HuH-7.5 (cell line): ENCODE results near the gene FOSL2.

Experiments used
- DNase-seq: peaks from one replicate; pipeline ENCODE4 v3.0.0; 2011; ENCODE audit warnings: low spot score

Gene FOSL2

GRCh38 chr2:28392297-28393113, at the start of gene FOSL2:
Gene FOSL2, plus strand, starts transcription at chr2:28392858. Its CDS starts 863 bp downstream, at chr2:28393721.
- peak; percentile 95 for DNase-seq

DNA sequence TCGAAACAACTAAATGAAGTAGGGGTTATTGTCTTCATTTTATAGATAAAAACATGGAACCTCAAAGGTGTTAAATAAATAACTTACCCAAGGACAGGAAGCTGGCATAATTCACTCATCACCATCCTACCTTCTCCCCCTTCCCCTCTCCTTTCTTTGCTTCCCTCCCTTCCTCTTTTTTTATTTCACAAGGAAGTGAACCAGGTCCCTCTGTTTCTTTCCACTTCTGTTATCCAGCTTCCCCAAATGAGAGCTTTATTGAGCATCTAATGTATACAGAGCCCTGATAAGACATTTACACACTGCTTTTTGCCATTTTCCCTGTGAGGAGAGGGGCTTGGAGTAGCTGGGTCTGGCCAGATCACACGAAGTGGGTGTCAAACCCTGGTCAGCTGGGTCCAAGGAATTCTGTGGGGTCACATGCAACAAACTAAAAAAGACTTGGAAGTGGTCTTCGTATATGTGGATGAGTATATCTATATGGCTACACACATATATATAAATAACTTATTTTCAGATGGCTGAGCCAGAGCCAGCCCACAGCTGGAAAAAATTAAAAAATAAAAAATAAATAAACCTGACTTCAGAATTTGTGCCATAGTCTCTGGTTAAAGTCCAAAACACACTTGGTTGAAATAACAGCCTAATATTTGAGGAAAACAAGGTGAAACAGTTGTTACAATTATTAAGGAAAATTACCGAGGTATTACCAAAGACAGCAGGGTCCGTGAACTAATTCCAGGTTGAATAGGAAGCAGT, 49.3 kb upstream of the FOSL2 start:
- DNase-seq: no peak

GRCh38 chr2:28343971-28344715, 48.5 kb upstream of the FOSL2 start:
- no peak for DNase-seq

GRCh38 chr2:28344756-28345373, 47.8 kb upstream of the FOSL2 start:
- no peak for DNase-seq

DNA sequence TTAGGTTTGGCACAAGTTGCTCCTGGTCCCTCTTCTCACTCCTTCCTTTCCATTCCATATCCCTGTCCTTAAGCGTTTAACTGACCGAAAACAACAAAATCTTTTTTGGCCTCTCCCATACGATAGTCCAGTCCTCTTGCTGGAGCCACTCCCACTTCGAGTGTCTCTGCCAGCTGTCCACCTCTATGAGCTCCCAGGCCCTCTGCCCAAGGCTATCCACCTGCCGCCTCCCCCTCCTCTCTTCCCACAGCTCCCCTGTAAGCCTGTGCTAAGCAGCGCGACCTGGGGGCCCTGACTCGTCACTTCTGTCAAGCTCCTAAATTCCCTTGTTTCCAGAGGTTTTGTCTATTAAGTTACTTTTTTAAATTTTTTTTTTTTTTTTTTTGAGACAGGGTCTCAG, 47.0 kb upstream of the FOSL2 start:
- DNase-seq: no peak

GRCh38 chr2:28346587-28346986, 46.1 kb upstream of the FOSL2 start:
- DNase-seq: no peak

DNA sequence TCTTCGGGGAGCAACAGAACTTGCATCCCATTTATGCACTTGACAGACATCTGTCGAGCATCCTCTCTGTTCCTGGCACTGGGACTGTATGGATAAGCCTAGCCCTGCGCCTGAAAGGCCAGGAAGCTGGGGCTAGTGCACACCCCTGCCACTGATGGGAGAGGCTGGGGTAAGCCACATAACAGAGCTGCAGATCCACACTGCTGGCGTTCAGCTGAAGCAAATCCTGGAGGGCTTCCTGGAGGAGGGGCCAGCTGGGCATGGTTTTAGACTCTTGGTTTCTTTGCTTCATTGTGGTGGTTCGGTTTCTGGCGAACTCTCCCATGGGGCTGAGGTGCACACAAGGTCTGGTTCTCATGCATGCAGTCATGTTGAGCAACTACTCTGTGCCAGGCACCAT, 45.5 kb upstream of the FOSL2 start:
- DNase-seq: no peak

GRCh38 chr2:28347596-28347995, 45.1 kb upstream of the FOSL2 start:
- DNase-seq: no peak

DNA sequence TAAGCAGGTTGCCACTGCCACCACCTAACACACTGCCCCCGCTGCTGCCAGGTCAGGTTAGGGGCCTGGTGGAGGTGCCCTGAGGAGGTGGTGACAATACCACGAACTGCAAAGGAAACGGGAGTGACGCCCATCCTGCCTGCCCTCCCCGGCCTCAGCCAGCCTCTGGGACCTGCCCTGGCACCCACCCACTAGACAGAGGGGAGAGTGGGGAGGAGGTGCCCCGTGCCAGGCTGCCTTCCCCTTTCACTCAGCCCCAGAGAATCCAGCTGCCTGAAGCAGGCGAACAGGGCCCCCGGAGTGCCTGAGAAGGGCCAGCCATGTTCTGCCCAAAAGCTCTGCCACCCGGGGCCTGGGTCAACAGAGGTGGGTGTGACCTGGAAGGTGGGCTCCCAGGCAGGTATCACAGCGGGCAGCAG, 44.5 kb upstream of the FOSL2 start:
- DNase-seq: no peak

- no peak for DNase-seq
These were observed 43.7 kb upstream of the FOSL2 start for GRCh38 chr2:28348921-28349320.

GRCh38 chr2:28349546-28350165, 43.0 kb upstream of the FOSL2 start:
- no peak for DNase-seq

DNA sequence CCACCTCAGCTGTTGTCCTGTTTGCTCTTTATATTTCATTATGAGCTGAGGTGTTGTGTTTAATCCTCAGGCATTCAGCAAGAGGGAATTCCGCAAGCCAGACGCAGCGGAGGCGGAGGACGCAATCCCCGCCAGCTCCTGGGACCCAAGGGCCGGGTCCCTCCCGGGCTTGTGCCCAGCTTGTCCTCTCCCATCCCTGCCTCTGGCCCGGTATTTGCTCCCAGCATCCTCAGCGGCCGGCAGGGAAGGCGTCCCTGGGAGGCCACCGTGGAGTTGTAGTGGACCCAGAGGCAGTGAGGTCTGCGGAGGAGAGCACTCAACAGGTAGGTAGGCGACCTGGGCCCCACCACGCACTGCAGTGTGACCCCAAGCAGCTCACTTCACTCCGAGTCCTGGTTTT, 42.5 kb upstream of the FOSL2 start:
- DNase-seq: no peak

DNA sequence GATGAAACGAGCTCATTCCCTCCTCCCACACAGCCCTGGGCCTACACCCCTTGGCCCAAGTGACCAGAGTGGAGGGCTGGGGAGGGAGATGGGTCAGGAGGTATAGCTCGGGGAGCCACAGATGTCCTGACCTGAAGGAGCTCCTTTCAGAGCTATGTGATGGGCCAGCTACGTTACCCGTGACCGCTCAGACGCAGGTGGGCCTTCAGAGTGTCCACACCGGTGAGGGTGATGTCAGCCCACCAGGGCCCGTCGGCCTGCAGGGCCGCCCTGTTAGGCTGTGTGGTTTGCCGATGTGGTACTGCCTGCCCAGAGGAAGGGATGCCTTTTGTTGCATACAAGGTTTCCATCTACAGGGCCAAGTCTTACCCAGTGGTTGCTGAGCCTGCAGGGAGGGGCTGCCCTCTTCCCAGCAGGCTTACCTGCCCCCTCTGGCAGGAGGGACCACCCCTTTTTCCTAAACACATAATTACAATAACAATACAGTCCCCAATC, 41.8 kb upstream of the FOSL2 start:
- DNase-seq: no peak

DNA sequence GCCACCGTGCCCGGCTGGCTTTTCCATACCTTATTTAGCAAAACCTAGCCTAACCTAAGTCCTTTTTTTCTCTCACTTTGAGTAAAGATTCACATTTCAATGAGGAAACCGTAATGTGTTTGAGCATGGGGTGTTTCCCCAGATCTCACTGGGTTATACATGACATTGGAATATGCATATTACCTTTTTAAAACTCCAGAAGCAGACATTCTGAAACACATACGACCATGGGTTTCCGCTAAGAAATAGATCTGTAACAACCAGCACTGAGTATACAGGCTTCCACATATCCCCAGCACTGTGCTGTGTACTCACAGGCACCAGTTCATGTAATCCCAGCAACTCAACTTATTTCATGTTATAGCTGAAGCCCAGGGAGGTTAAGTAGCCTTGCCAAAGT, 41.0 kb upstream of the FOSL2 start:
- no peak for DNase-seq

GRCh38 chr2:28352104-28352503, 40.6 kb upstream of the FOSL2 start:
- no peak for DNase-seq

GRCh38 chr2:28352610-28353195, 40.0 kb upstream of the FOSL2 start:
- no peak for DNase-seq

DNA sequence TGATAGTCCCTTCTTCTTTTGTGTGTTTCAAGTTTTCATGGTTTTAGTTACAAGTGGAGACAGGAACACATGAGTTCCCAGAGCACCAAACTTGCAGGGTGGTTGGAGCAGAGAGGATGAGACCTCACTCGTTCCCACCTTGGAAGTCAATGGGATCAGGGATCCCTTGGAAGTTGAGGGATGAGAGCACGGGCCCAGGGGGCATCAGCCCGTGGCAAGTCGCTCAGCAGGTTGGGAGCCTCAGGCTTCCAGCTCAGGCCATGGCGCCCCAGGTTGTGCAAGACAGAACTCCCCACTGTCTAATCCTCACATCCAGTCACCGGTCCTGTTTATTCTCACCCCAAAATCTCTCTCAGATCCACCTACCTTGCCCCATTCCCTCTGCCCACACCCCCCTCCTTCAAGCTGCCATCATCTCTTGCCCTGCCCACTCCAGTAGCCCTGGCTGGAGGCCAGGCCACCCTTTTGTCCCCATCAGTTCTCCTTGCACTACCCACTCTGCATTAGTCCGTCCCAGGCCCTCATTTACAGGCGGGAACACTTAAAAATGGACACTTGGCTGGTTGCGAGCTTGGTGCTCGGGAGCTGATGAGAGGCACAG, 37.6 kb upstream of the FOSL2 start:
- no peak for DNase-seq

GRCh38 chr2:28355521-28356094, 37.0 kb upstream of the FOSL2 start:
- peak; percentile 68 for DNase-seq

- no peak for DNase-seq
These were observed 36.4 kb upstream of the FOSL2 start for GRCh38 chr2:28356095-28356911.

GRCh38 chr2:28357055-28357454, 35.6 kb upstream of the FOSL2 start:
- DNase-seq: no peak
